GM18502 (cell line): ENCODE data around the gene HLA-E.
"Not testable (repeated sequence)": the region's sequence is repeated elsewhere in the genome, so short reads cannot be mapped to it uniquely, and the experiment has no call there.

Experiments
- ATAC-seq: cut with Tn5 transposase; IDR thresholded peaks from one replicate; pipeline ENCODE4 v1.9.1; 2021; ENCODE audit warnings: mild to moderate bottlenecking; ENCODE audit not compliant: unreplicated experiment, poor library complexity

Gene HLA-E

DNA sequence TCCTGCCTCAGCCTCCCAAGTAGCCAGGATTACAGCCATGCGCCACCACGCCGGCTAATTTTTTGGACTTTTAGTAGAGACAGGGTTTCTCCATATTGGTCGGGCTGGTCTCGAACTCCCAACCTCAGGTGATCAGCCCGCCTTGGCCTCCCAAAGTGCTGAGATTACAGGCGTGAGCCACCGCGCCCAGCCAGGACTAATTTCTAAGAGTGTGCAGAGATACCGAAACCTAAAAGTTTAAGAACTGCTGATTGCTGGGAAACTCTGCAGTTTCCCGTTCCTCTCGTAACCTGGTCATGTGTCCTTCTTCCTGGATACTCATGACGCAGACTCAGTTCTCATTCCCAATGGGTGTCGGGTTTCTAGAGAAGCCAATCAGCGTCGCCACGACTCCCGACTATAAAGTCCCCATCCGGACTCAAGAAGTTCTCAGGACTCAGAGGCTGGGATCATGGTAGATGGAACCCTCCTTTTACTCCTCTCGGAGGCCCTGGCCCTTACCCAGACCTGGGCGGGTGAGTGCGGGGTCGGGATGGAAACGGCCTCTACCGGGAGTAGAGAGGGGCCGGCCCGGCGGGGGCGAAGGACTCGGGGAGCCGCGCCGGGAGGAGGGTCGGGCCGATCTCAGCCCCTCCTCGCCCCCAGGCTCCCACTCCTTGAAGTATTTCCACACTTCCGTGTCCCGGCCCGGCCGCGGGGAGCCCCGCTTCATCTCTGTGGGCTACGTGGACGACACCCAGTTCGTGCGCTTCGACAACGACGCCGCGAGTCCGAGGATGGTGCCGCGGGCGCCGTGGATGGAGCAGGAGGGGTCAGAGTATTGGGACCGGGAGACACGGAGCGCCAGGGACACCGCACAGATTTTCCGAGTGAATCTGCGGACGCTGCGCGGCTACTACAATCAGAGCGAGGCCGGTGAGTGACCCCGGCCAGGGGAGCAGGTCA lies at the start of gene HLA-E:
Gene HLA-E (plus strand): TSS at position 429 of the 945 bp plus-strand sequence. CDS start 23 bp downstream, at position 452.
- peak; percentile 83 for ATAC-seq

DNA sequence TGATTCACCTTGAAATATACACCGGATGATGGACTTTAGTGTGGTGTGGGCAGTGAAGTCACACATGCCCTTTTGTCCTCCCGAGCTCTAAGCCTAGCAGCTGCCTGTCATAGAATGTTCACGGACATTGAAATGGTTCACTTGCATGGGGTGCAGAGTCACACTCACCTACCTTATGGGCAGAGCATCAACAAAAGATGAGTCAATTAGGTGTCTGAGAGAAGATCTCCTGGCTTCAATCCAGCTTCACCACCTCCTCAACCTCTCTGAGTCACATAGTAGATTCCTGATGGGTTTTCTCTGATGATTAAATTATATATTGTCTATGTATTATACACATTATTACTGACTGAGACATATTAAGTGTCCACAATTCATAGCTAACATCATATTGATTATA lies 48.1 kb upstream of the HLA-E start:
- ATAC-seq = no peak

DNA sequence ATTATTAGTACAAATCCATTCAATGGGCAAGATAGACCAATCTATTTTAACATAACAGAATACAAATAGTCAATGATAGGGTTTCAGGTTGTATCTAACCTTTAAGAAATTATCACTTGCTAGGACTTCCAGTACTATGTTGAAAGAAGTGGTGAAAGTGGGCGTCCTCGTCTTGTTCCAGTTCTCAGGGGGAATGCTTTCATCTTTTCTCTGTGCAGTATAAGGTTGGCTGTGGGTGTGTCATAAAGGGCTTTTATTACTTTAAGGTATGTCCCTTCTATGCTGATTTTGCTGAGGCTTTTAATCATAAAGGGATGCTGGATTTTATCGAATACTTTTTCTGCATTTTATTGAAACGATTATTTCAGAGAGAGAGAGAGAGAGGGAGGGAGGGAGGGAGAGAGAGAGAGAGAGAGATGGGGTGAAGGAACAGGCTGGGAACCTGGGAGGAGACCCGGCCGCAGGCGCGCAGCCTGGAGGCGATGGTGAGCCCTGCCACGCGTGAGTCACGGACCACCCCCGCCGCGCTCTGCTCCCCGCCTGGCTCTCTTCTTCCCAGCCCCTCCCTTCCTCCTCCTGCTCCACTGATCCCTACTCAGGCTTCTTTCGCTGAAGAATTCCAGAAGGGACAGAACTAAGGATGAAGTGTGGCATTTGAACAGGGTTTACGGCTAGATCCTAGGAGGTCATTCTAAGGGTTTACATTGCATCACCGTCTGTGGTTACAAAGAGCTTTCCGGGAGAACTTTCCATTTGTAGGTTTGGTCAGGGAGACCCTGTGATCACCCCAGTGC lies 45.5 kb upstream of the HLA-E start:
- no peak for ATAC-seq

DNA sequence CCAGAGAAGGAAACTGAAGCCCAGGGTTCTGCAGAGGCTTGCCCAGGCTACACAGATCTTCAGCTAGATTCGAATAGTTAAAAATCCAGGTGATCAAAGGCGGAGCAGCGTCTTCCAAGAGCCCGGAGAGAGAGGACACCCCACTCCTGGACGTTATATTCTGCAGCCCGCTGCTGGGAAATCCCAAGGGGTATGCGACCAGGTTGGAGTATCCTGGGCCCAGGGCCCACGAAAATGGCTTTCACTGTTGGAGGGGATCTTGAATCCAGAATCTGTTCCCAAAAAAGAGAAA lies 44.9 kb upstream of the HLA-E start:
- ATAC-seq = no peak

DNA sequence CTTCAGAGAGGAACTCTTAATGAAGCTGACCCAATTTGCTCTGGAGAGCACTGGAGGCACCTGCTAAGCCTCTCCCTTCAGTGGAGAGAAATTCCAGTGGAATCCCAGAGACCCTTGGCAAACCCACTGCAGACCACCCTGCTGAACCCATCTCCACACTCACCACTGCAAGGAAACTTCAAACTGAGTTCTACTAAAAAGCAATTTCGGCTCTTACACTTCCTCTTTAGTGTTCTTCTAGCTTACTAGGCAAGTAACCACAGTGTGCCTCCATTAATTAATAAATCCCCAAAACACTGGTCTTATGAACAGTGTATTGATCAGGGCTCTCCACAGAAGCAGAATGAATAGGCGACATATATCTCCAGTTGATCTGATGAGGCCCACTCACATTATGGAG lies 43.0 kb upstream of the HLA-E start:
- no peak for ATAC-seq

DNA sequence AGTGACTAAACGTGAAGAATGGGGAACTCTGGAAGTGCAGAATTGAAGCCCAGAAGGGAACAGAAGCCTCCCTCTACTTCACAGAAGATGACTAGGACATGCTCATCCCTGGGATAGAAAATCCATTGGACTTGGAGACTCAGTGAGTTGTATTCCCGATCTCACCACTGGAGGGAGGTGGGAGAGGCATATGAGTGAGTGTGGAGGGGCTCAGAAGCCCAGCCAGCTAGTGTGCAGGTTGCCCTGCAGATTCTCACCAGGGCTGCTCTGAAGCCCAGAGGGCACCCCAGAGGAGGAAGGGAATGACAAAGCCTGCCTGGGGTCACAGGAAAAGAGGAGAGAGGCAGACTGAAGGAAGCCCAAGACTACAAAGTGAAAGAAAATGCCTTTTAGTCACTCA lies 42.1 kb upstream of the HLA-E start:
- no peak for ATAC-seq

DNA sequence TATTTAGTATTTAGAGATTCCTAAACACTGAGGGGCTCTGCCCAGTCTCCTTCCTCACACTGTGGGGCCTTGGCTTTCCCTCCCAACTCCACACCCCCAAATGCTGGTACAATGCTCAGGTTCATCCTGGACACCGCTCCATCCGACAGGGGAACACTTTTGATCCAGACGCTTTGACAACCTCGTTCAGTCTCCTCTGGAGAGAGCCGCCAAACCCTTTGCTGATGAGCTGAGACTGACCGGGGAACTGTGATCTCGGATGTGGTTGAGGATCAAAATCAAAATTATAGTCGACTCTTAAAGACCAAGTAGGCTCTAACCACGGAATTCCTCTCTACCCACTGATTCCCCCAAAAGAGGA lies 38.8 kb upstream of the HLA-E start:
- ATAC-seq = no peak

DNA sequence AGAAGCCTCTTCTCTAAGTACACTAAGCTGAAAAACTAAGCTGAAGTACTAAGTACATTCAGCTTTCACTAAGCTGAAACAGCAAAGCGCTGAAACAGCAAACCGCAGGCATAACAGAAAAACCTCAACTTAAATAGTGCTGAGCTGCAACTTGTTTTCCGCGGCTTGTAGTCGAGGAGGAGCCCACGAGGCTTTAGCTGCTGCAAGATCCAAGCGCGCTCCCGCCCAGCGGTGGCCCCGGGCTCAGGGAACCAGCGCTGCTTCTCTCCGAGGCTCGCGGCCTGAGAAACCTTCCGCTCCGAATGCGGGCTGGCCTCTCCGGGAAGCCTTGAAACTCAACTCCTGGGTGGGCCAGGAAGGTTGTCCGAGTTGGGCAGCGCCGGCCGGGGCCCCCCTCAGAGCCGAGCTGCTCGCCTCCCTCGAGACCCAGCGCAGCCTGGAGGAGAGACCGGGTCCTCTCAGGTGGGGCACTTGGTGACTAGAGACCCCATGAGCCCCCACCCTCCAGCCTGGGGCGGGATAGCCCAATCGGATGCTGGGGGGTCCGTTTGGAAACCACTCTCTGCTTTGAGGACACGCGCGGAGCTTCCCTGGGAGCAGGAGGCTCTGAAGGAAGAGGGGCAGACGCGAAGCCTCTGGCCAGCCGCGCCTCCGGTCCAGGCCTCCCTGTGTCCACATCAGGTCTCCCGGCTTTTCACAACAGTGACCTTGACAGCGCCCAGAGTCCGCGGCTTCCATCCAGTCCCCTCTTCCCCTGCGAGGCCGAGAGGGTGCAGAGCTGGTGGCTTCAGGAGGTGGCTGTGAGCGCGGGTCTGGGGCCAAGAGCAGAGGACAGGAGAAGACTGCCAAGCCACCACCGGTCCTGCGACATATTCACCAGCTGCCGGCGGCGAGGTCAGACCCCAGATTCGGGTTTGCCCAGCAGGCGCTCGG lies 38.1 kb upstream of the HLA-E start:
- no peak for ATAC-seq

DNA sequence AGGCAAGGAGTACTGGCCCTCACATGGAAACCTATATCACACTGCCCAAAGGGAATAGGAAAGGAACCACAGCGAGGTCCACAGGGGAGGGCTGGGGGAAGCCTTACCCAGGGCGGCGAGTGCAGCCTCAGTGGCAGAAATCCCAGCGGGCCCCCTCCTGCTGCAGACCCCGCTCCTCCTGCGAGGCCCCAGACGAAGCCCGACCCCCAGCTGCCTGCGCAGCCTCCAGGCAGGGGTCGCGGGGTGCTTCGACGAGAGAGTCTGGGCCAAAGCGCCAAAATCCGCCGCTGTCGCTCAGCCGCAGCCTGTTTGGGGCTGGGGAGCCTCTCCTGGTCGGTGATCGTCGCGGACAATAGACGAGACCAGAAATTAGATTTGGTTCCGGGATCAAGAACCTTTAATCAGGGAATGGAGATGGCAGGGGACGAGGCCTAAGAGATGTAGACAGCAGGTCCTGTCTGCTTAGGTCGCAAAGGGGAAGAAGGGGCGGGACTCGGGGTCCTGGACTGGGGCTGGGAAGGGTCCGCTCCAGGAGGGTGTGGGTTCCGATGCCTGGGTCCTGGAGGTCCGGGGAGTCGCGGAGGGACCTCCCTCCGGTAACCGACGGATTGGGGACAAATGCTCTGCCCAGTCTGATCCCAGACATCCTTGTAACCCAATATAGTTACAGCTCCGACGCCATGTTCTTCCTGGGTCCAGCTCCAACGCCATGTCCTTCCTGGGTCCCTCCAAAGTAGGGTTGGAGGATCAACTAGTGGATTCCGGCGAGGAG lies 36.4 kb upstream of the HLA-E start:
- ATAC-seq = no peak

DNA sequence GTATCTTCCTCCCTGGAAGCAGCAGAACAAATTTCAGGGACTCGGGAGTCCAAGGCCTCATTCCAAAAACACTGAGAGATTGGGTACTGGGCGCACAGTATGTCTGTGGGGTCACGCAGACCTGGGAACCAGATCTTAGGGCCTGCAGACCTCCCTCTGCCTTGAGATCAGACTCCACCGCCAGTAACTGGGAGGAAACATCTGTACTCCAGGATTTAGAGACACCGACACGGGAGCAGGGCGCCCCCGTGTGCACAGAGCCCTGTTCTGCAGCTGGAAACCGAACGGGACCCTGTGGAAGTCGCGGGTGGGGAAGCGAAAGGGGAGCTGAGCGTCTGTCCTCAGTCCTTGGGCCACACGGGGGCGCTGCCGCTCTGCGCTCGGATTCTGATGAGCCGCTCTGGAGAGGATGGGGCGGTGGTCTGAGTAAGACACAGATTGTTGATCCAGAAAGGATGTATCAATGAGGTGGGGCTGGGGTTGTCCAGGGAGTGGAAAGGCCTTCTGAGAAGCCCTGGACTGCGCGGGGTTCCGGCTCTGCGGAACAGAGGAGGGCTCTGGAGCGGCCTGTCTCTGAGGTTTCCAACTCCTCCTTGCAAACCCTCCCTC lies 35.7 kb upstream of the HLA-E start:
- no peak for ATAC-seq

DNA sequence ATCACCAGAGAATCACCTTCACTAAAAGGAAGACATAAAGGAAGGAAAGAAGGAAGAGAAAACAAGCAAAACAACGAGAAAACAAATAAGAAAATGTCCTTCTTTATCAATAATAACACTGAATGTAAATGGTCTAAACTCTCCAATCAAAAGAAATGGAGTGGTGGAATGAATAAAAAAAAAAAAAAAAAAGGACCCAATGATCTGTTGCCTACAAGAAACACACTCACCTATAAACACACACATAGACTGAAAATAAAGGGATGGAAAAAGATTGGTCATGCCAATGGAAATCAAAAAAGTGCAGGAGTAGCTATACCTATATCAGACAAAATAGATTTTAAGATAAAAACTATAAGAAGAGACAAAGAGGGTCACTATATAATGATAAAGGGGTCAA lies 30.2 kb upstream of the HLA-E start:
- no peak for ATAC-seq

DNA sequence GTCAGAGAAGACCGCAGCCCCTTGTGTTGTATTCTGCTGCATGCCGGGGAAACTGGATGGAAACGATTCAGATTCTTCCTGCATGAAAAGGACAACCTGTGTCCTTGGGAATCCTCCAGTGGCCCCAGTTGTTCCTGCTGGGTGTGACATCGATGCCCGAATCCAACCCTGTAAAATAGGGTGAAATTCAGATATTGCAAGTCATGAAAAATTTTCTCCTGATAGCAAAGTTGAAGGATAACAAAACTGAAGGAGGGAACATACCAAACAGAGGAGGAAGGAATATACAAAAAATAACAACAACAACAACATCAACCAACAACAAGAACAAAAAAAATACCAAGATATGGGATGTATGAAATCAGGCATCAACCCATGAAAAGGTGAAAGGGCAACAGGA lies 28.3 kb upstream of the HLA-E start:
- no peak for ATAC-seq

DNA sequence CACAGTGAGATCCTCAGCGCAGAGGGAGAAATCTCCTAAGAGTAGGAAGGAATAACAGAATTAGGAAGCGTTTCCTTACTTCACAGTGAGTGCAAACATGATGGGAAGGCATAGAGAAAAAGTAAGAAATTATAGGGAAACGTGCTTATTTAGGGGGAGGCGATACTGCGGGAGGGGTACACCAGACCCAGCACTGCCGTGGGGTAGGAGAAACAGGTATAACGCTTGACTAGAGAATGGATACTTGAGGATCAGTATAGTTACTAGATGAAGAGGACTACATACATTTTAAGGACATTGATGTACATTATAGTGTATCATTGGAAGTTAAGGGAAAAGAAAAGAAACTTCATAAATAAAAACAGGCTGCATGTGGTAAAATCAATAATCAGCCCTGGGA lies 26.8 kb upstream of the HLA-E start:
- no peak for ATAC-seq

DNA sequence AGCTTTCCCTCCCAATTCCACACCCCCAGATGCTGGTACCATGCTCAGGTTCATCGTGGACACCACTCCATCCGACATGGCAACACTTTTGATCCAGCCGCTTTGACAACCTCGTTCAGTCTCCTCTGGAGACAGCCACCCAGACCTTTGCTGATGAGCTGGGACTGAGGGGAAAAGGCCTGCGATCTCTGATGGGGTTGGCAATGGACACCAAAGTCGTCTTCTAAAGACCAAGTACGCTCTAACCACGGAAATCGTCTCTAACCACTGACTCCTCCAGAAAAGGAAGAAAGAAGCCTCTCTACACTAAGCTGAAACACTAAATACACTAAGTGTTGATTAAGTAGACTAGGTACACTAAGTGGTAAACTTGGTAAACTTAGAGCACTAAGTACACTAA lies 26.1 kb upstream of the HLA-E start:
- ATAC-seq = no peak

DNA sequence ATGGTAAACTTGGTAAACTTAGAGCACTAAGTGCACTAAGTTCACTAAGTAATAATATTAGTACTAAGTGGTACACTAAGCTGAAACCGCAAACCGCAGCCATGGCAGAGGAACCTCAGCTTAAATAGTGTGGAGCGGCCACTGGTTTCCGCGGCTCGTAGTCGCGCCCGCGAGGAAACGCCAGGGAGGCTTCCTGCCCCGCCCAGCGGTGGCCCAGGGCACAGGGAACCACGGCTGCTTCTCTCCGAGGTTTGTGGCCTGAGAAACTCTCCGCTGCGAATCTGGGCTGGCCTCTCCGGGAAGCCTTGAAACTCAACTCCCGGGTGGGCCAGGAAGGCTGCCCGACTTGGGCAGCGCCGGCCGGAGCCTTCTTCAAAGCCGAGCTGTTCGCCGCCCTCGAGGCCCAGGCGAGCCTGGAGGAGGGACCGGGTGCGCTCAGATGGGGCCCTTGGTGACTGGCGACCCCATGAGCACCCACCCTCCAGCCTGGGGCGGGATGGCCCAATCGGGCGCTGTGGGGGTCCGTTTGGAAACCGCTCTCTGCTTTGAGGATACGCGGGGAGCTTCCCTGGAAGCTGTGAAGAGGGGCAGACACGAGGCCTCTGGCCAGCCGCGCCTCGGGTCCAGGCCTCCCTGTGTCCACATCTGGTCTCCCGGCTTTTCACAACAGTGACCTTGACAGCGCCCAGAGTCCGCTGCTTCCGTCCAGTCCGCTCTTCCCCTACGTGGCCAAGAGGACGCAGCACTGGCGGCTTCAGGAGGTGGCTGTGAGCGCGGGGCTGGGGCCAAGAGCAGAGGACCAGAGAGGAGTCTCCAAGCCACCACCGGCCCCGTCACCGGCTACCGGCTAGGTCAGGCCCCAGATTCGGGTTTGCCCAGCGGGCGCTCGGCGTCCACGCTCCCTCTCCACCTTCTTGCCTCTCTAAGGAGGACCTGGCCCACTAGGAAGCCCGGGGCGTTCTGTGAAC lies 25.4 kb upstream of the HLA-E start:
- ATAC-seq = no peak

DNA sequence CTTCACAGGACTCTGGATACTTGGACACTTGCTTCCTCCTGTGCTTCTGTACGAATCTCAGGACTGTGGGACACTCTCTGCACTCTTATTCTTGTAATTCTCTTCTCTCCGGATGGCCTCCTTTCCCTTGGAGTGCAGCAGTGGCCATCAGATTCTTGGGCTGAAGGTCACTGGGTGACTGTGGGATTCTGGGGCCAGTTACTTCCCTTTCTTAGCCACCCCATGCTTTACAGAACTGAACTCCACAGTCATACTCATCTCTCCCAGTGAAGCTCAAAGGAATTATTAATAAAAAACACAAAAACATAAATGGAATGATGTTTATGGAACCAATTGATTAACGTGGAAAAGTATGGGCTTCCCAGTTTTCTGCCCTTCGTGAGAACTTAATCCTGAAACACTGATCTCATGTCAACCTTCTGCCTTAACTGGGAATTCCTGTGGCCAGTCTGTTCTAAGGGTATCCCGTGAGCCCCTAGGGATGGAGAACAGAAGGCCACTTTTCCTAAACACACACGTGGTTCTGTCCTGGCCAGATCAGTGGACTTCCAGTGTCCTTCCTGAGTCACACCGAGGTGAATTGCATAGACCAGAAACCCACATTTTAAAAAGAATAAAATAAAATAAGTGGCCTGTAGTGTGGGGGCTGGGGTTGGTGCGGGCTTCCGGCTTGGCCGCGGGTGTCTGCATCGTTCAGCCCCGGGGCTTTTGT lies 23.6 kb upstream of the HLA-E start:
- no peak for ATAC-seq

DNA sequence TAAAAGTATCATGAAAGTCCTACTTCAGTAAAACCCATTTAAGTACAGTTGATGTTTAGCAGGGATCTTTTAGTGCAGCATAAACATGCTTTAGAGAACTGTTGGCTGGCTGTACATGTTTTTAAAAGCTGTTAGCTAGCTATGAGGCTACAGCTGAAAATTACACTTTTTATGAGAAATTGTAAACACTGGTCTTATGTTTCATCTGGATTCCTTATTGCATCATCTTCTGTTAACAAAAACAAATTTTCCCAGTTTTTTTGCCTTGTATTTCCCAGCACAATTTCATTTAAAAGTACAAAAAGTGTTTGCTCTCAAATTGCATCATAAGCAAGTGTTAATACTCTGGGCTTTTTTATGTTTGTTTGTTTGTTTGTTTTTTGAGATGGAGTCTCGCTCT lies 18.3 kb upstream of the HLA-E start:
- no peak for ATAC-seq

DNA sequence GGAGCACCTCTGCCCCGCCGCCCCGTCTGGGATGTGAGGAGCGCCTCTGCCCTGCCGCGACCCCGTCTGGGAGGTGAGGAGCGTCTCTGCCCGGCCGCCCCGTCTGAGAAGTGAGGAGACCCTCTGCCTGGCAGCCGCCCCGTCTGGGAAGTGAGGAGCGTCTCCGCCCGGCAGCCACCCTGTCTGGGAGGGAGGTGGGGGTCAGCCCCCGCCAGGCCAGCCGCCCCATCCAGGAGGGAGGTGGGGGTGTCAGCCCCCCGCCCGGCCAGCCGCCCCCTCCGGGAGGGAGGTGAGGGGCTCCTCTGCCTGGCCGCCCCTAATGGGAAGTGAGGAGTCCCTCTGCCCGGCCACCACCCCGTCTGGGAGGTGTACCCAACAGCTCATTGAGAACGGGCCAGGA lies 14.2 kb upstream of the HLA-E start:
- not testable (repeated sequence) for ATAC-seq
